Tibial artery (tissue), 4 donors: ENCODE results near the gene TMEM41B.
"Not testable (repeated sequence)": the region's sequence is repeated elsewhere in the genome, so short reads cannot be mapped to it uniquely, and the experiment has no call there.

Experiments
- DNase-seq, 2 donors: peaks; one replicate each; pipeline ENCODE4 v3.0.0-alpha.2; 2019
- H3K27ac ChIP-seq, 2 donors: fragments of 200-600 bp; sonication (generic) in 1 of 2; 1 replicate in 1 of 2; 2 replicates in 1 of 2; pipeline ENCODE4 v1.5.1; 2018 to 2019; ENCODE audit warnings: mild to moderate bottlenecking in 1 of 2
- H3K27me3 ChIP-seq, 2 donors: fragments of 200-600 bp; sonication (generic) in 1 of 2; one replicate each; pipeline versions ENCODE4 v1.5.1 to v1.6.0; 2016 to 2019
- H3K36me3 ChIP-seq, 3 donors: fragments of 200-600 bp; sonication (generic) in 2 of 3; one replicate each; pipeline ENCODE4 v1.5.1; 2016 to 2019; ENCODE audit warnings: mild to moderate bottlenecking in 2 of 3
- H3K4me1 ChIP-seq, 4 donors: fragments of 200-600 bp; sonication (generic) in 2 of 4; 1 replicate in 3 of 4; 2 replicates in 1 of 4; pipeline ENCODE4 v1.5.1; 2016 to 2019
- H3K4me3 ChIP-seq, 2 donors: fragments of 200-600 bp; sonication (generic) in 1 of 2; 1 replicate in 1 of 2; 2 replicates in 1 of 2; pipeline ENCODE4 v1.5.1; 2018 to 2019; ENCODE audit warnings: mild to moderate bottlenecking in 2 of 2
- H3K9me3 ChIP-seq, 3 donors: fragments of 200-600 bp; sonication (generic) in 1 of 3; one replicate each; pipeline ENCODE4 v1.5.1; 2016 to 2019
- intact Hi-C: fragments of 100-400 bp; cut with DNase I; formaldehyde crosslinking; loops from one replicate; pipeline ENCODE4 v1.15.0; 2023; ENCODE audit warnings: low total_unique reads
- TF ChIP-seq, protein P1 (sequence below), 2 experiments: fragments of 200-600 bp in 1 of 2; fragments of 450-650 bp in 1 of 2; IDR thresholded peaks; one replicate each; pipeline ENCODE4 v1.5.1; 2017 to 2019; ENCODE audit warnings: antibody characterized with exemption in 2 of 2, mild to moderate bottlenecking in 1 of 2, moderate library complexity in 1 of 2

Gene TMEM41B

DNA sequence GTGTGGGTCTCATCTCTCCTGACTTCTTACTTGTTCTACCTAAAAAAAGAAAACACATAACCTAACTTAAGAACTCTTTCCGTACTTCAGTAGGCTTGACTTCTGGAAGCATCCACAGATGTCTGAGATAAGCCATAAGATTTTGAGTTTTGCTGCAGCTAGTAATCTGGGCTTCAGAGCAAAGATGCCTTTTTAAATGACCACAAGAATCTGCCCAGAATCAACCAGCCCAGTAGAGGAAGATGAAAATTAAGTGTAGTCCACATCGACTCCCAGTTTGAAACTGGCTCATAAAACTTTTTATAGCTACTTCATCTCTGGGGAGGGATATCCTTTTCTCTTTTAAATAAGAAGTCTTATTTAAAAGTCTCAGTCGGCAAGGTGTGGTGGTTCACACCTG is 60.0 kb downstream of the TMEM41B start:
- peaks cover 0 to 6% (median 5%) of the 10 kb centered on the region in 3 donors for H3K36me3 ChIP-seq
- no peak overlapping the region for H3K4me3 ChIP-seq
- peaks cover 0 to 42% (median 9%) of the 10 kb centered on the region in 4 donors for H3K4me1 ChIP-seq
- intact Hi-C loops, result no loop called here
- H3K27me3 ChIP-seq, result no peaks in the 10 kb centered on the region
- no peak for DNase-seq
- TF ChIP-seq, protein P1, sequence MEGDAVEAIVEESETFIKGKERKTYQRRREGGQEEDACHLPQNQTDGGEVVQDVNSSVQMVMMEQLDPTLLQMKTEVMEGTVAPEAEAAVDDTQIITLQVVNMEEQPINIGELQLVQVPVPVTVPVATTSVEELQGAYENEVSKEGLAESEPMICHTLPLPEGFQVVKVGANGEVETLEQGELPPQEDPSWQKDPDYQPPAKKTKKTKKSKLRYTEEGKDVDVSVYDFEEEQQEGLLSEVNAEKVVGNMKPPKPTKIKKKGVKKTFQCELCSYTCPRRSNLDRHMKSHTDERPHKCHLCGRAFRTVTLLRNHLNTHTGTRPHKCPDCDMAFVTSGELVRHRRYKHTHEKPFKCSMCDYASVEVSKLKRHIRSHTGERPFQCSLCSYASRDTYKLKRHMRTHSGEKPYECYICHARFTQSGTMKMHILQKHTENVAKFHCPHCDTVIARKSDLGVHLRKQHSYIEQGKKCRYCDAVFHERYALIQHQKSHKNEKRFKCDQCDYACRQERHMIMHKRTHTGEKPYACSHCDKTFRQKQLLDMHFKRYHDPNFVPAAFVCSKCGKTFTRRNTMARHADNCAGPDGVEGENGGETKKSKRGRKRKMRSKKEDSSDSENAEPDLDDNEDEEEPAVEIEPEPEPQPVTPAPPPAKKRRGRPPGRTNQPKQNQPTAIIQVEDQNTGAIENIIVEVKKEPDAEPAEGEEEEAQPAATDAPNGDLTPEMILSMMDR (IDR thresholded peaks at IDR 0.05), result no peak
- no peak overlapping the region for H3K27ac ChIP-seq
- H3K9me3 ChIP-seq, result no peaks in the 10 kb centered on the region

DNA sequence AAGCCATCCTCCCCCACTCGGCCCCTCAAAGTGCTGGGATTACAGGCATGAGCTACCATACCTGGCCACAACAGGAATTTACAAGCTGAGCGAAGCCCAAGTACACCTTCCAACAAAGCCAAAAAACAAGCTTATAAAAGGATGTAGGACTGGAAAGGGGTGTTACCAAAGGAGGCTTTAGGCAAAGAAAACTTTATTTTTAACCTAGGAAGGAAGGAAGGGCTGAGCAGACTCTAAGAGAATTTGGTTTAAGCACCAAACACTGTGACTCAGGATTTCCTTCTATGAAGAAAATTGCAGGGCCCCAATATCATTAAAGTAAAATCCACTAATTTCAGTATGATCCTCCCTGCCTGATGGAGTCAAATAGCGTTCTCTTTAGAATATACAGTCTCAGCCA is 61.3 kb downstream of the TMEM41B start:
- intact Hi-C loops, result no loop called here
- TF ChIP-seq, protein P1 (IDR thresholded peaks at IDR 0.05), result no peak
- DNase-seq, result no peak
- no peaks in the 10 kb centered on the region for H3K9me3 ChIP-seq
- peaks cover 0 to 37% (median 9%) of the 10 kb centered on the region in 4 donors for H3K4me1 ChIP-seq
- peaks cover 0 to 6% (median 5%) of the 10 kb centered on the region in 3 donors for H3K36me3 ChIP-seq
- no peak overlapping the region for H3K4me3 ChIP-seq
- no peaks in the 10 kb centered on the region for H3K27me3 ChIP-seq
- H3K27ac ChIP-seq, result peak overlapping the region in 1 of 2 donors; percentile 3

DNA sequence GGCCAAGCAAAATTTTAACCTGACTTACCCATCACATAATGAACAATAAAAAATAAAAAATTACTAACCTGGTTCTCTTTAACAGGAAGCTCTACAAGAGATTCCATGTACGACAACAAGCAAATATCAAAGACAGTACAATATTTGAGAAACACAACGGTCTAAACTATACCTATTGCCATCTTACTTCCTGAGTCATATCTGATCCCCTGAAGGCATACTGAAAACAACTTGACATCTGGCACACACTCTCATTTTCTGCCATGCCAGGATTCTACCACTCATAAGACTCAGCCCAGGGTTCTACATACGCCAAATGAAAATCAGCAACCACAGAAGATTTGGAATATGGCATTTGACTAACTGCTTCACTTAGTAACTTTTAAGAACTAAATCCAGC is 63.1 kb downstream of the TMEM41B start:
- Histone ChIP-seq H3K9me3 (no peaks in the 10 kb centered on the region), H3K27ac (no peak overlapping the region), H3K4me1 (peaks cover 0 to 33% (median 9%) of the 10 kb centered on the region in 4 donors), H3K4me3 (no peak overlapping the region), H3K27me3 (no peaks in the 10 kb centered on the region), H3K36me3 (peaks cover 0 to 6% (median 5%) of the 10 kb centered on the region in 3 donors)
- TF ChIP-seq, protein P1 (IDR thresholded peaks at IDR 0.05), result no peak
- intact Hi-C loops, result no loop called here
- no peak for DNase-seq

DNA sequence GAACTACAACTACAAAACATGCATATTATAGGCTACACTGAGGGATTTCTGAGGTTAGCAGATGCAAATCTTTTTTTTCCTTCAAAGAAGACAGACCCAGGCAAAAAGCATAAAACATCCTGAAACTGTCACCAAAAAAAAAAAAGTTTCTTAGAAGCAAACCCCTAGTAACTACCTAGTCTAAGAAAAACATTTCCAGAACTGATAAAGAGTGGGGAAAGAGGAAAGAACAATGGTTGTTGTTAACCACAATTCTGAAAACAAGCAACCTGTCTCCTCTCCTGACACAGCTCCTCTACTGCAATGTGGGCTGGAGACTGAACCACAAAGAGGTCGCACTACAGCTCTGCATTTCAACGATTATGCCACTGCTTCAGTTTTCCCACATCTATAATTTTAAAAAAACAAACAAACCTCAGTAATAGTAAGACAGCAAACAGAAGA is 64.2 kb downstream of the TMEM41B start:
- Histone ChIP-seq H3K36me3 (peaks cover 0 to 6% (median 1%) of the 10 kb centered on the region in 3 donors), H3K9me3 (no peaks in the 10 kb centered on the region), H3K4me1 (peaks cover 0 to 32% (median 9%) of the 10 kb centered on the region in 4 donors), H3K4me3 (no peak overlapping the region), H3K27ac (no peak overlapping the region), H3K27me3 (no peaks in the 10 kb centered on the region)
- TF ChIP-seq, protein P1 (IDR thresholded peaks at IDR 0.05), result no peak
- no peak for DNase-seq
- intact Hi-C loops, result no loop called here

DNA sequence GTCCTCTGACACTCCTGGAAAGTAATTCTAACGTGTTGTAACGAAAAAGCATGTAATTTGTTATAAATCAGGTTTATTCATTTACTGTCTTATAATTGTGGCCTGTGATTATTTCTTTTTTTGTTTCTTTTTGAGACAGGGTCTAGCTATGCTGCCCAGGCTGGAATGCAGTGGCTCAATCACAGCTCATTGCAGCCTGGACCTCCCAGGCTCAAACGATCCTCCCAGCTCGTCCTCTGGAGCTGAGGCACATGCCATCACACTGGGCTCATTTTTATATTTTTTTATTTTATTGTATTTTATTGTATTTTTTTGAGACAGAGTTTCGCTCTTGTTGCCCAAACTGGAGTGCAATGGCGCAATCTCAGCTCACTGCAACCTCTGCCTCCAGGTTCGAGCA is 65.1 kb downstream of the TMEM41B start:
- no peak overlapping the region for H3K27ac ChIP-seq
- no peaks in the 10 kb centered on the region for H3K9me3 ChIP-seq
- H3K27me3 ChIP-seq, result no peaks in the 10 kb centered on the region
- intact Hi-C loops, result no loop called here
- no peaks in the 10 kb centered on the region for H3K36me3 ChIP-seq
- peaks cover 0 to 32% (median 9%) of the 10 kb centered on the region in 4 donors for H3K4me1 ChIP-seq
- TF ChIP-seq, protein P1 (IDR thresholded peaks at IDR 0.05), result no peak
- DNase-seq, result no peak
- H3K4me3 ChIP-seq, result no peak overlapping the region

DNA sequence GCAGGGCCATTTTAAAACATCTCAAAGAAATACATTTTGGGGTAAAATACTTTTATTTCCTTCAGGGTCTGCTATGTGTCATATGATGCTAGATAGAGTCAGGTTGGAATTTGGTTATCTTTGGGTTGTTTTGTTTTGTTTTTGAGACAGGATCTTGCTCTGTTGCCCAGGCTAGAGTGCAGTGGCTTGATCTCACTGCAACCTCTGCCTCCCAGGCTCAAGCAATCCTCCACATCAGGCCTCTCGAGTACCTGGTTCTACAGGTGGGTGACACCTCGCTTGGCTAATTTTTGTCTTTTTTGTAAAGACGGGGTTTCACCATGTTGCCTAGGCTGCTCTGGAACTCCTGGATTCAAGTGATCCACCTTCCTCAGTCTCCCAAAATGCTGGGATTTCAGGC is 66.5 kb downstream of the TMEM41B start:
- intact Hi-C loops, result no loop called here
- Histone ChIP-seq H3K4me1 (peaks cover 0 to 25% (median 7%) of the 10 kb centered on the region in 4 donors), H3K4me3 (no peak overlapping the region), H3K27me3 (no peaks in the 10 kb centered on the region), H3K27ac (no peak overlapping the region), H3K36me3 (no peaks in the 10 kb centered on the region), H3K9me3 (no peaks in the 10 kb centered on the region)
- TF ChIP-seq, protein P1 (IDR thresholded peaks at IDR 0.05), result no peak
- DNase-seq, result no peak

DNA sequence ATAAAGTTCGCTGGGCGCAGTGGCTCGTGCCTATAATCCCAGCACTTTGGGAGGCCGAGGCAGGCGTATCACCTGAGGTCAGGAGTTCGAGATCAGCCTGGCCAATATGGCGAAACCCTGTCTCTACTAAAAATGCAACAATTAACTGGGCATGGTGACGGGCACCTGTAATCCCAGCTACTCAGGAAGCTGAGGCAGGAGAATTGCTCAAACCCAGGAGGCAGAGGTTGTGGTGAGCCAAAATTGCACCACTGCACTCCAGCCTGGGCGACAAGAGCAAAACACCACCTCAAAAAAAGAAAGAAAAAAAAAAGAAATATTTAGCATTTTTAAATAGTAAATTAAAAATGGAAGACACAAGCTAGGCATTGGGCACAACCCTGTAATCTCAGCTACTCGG is 78.2 kb downstream of the TMEM41B start:
- H3K4me1 ChIP-seq, result peaks cover 0 to 30% (median 4%) of the 10 kb centered on the region in 4 donors
- H3K27ac ChIP-seq, H3K27me3 ChIP-seq, H3K4me3 ChIP-seq, intact Hi-C loops, DNase-seq, H3K36me3 ChIP-seq, H3K9me3 ChIP-seq: not testable (repeated sequence)
